H1 (cell line): Measurements from ENCODE around the gene MCF2L2. TPM values are rescaled to one million over a fixed set of nuclear protein-coding genes. Genes with fewer than 3 reads are reported as not detected.

Experiments
- EGR1 ChIP-seq: IDR thresholded peaks from 2 replicates; pipeline ENCODE4 v1.6.1; 2011; ENCODE audit warnings: low read depth, low read length, borderline replicate concordance
- HDAC6 ChIP-seq: IDR thresholded peaks from one replicate; pipeline ENCODE4 v1.7.1; 2012; ENCODE audit warnings: low read depth, mild to moderate bottlenecking, inconsistent platforms, low read length, moderate library complexity
- KDM4A ChIP-seq: IDR thresholded peaks from one replicate; pipeline ENCODE4 v1.7.1; 2012; ENCODE audit warnings: low read depth, mild to moderate bottlenecking, moderate library complexity, low read length, inconsistent platforms; ENCODE audit not compliant: severe bottlenecking
- TAF7 ChIP-seq: optimal IDR thresholded peaks from 2 replicates; pipeline ENCODE3; 2011; ENCODE audit warnings: low read depth, mild to moderate bottlenecking, inconsistent platforms, low read length, moderate library complexity, borderline replicate concordance
- YY1 ChIP-seq: IDR thresholded peaks from 2 replicates; pipeline ENCODE4 v1.6.1; 2011; ENCODE audit warnings: low read depth, mild to moderate bottlenecking, low read length
- polyA plus RNA-seq, 7 experiments: library from polyadenylated mRNA; depleted of rRNA in 3 of 7; stranded (reverse) in 5 of 7; unstranded in 2 of 7; fragments of >200 nt in 5 of 7; fragments of 200-250 nt in 2 of 7; gene quantifications; 1 replicate in 5 of 7; 2 replicates in 1 of 7; 4 replicates in 1 of 7; pipeline versions ENCODE4 v1.2.1 to v1.2.3, GENCODE V29; 2011 to 2013; ENCODE audit warnings: missing spikeins in 2 of 7, mixed read lengths in 2 of 7
- total RNA-seq: library from RNA; stranded (reverse); fragmentation: NEBNext Ultra II Directional; extraction: Animal tissue kit (Norgen Biotek cat#: 25700); gene quantifications from 2 replicates; pipeline ENCODE4 v1.2.1, GENCODE V29; 2021
- TF ChIP-seq, protein P1 (sequence below): fragments of 300-600 bp; sonication (generic); IDR thresholded peaks from 2 replicates; pipeline ENCODE4 v1.7.1; 2012; ENCODE audit warnings: low read length, moderate library complexity, mild to moderate bottlenecking, inconsistent platforms; ENCODE audit not compliant: insufficient replicate concordance
- TF ChIP-seq, protein P2 (sequence below): IDR thresholded peaks from 2 replicates; pipeline ENCODE4 v1.6.1; 2012; ENCODE audit warnings: inconsistent platforms
- TF ChIP-seq, protein P3 (sequence below): IDR thresholded peaks from 2 replicates; pipeline ENCODE4 v1.6.1; 2012; ENCODE audit warnings: inconsistent platforms
- TF ChIP-seq, protein P4 (sequence below): IDR thresholded peaks from 2 replicates; pipeline ENCODE4 v1.6.1; 2012; ENCODE audit warnings: low read length, inconsistent platforms

Gene MCF2L2
- total and polyA plus RNA-seq, 2 of the 8 experiments (the other 6 are each of a cell fraction or from before 2014, with no cell fraction given) = 4.1 to 13.7 TPM

DNA sequence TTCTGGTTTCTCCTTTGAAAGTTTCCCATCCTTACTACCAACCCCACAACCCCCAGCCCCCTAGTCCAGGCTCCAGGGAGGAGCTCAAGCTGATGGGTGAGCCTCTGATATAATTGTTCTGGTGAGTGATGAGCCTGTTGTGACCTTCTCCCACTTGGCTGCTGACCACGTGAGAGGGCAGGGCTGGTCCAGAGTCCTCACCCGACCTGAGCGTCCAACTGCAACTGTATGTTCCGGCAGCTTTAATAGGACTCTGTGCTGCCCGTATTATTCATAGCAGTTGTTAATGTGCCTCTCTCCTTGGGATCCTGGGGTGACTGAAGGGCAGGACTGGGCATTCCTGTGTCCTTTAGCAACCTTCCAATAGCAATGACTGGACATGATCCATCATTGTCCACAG is 119.1 kb downstream of the MCF2L2 start (continued):
- TF ChIP-seq, protein P1, sequence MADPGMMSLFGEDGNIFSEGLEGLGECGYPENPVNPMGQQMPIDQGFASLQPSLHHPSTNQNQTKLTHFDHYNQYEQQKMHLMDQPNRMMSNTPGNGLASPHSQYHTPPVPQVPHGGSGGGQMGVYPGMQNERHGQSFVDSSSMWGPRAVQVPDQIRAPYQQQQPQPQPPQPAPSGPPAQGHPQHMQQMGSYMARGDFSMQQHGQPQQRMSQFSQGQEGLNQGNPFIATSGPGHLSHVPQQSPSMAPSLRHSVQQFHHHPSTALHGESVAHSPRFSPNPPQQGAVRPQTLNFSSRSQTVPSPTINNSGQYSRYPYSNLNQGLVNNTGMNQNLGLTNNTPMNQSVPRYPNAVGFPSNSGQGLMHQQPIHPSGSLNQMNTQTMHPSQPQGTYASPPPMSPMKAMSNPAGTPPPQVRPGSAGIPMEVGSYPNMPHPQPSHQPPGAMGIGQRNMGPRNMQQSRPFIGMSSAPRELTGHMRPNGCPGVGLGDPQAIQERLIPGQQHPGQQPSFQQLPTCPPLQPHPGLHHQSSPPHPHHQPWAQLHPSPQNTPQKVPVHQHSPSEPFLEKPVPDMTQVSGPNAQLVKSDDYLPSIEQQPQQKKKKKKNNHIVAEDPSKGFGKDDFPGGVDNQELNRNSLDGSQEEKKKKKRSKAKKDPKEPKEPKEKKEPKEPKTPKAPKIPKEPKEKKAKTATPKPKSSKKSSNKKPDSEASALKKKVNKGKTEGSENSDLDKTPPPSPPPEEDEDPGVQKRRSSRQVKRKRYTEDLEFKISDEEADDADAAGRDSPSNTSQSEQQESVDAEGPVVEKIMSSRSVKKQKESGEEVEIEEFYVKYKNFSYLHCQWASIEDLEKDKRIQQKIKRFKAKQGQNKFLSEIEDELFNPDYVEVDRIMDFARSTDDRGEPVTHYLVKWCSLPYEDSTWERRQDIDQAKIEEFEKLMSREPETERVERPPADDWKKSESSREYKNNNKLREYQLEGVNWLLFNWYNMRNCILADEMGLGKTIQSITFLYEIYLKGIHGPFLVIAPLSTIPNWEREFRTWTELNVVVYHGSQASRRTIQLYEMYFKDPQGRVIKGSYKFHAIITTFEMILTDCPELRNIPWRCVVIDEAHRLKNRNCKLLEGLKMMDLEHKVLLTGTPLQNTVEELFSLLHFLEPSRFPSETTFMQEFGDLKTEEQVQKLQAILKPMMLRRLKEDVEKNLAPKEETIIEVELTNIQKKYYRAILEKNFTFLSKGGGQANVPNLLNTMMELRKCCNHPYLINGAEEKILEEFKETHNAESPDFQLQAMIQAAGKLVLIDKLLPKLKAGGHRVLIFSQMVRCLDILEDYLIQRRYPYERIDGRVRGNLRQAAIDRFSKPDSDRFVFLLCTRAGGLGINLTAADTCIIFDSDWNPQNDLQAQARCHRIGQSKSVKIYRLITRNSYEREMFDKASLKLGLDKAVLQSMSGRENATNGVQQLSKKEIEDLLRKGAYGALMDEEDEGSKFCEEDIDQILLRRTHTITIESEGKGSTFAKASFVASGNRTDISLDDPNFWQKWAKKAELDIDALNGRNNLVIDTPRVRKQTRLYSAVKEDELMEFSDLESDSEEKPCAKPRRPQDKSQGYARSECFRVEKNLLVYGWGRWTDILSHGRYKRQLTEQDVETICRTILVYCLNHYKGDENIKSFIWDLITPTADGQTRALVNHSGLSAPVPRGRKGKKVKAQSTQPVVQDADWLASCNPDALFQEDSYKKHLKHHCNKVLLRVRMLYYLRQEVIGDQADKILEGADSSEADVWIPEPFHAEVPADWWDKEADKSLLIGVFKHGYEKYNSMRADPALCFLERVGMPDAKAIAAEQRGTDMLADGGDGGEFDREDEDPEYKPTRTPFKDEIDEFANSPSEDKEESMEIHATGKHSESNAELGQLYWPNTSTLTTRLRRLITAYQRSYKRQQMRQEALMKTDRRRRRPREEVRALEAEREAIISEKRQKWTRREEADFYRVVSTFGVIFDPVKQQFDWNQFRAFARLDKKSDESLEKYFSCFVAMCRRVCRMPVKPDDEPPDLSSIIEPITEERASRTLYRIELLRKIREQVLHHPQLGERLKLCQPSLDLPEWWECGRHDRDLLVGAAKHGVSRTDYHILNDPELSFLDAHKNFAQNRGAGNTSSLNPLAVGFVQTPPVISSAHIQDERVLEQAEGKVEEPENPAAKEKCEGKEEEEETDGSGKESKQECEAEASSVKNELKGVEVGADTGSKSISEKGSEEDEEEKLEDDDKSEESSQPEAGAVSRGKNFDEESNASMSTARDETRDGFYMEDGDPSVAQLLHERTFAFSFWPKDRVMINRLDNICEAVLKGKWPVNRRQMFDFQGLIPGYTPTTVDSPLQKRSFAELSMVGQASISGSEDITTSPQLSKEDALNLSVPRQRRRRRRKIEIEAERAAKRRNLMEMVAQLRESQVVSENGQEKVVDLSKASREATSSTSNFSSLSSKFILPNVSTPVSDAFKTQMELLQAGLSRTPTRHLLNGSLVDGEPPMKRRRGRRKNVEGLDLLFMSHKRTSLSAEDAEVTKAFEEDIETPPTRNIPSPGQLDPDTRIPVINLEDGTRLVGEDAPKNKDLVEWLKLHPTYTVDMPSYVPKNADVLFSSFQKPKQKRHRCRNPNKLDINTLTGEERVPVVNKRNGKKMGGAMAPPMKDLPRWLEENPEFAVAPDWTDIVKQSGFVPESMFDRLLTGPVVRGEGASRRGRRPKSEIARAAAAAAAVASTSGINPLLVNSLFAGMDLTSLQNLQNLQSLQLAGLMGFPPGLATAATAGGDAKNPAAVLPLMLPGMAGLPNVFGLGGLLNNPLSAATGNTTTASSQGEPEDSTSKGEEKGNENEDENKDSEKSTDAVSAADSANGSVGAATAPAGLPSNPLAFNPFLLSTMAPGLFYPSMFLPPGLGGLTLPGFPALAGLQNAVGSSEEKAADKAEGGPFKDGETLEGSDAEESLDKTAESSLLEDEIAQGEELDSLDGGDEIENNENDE = no peak
- TF ChIP-seq TAF7 (no peak), KDM4A (no peak), YY1 (no peak), HDAC6 (no peak), EGR1 (no peak)
- TF ChIP-seq, protein P2, sequence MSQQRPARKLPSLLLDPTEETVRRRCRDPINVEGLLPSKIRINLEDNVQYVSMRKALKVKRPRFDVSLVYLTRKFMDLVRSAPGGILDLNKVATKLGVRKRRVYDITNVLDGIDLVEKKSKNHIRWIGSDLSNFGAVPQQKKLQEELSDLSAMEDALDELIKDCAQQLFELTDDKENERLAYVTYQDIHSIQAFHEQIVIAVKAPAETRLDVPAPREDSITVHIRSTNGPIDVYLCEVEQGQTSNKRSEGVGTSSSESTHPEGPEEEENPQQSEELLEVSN = no peak
- TF ChIP-seq, protein P3, sequence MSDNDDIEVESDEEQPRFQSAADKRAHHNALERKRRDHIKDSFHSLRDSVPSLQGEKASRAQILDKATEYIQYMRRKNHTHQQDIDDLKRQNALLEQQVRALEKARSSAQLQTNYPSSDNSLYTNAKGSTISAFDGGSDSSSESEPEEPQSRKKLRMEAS = no peak
- TF ChIP-seq, protein P4, sequence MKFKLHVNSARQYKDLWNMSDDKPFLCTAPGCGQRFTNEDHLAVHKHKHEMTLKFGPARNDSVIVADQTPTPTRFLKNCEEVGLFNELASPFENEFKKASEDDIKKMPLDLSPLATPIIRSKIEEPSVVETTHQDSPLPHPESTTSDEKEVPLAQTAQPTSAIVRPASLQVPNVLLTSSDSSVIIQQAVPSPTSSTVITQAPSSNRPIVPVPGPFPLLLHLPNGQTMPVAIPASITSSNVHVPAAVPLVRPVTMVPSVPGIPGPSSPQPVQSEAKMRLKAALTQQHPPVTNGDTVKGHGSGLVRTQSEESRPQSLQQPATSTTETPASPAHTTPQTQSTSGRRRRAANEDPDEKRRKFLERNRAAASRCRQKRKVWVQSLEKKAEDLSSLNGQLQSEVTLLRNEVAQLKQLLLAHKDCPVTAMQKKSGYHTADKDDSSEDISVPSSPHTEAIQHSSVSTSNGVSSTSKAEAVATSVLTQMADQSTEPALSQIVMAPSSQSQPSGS = no peak
- TF ChIP-seq, all 59 proteins: peak for 0
